ENCODE results near the gene TUT1.
A peak's percentile ranks its signal among the peaks of the same experiment; 100 is the strongest.

Gene TUT1

GRCh38 chr11:62540804-62541701 is 50.3 kb downstream of the TUT1 start:
- Mint-ChIP-seq H3K9me3 (no peaks in the 10 kb centered on the region), H3K27me3 (ENCODE audit: low read depth) (no peaks in the 10 kb centered on the region), H3K36me3 (ENCODE audit: low read depth) (peaks cover 25% of the 10 kb centered on the region), H3K4me3 (peak overlapping the region; percentile 96), H3K27ac (peak overlapping the region; percentile 82), H3K4me1 (ENCODE audit: low read depth) (peaks cover 51% of the 10 kb centered on the region)
- peak; percentile 17 for DNase-seq (ENCODE audit: low spot score)

- Mint-ChIP-seq H3K27me3 (ENCODE audit: low read depth) (no peaks in the 10 kb centered on the region), H3K4me3 (peak overlapping the region; percentile 18), H3K27ac (no peak overlapping the region), H3K4me1 (ENCODE audit: low read depth) (peaks cover 51% of the 10 kb centered on the region), H3K36me3 (ENCODE audit: low read depth) (peaks cover 27% of the 10 kb centered on the region), H3K9me3 (no peaks in the 10 kb centered on the region)
- DNase-seq (ENCODE audit: low spot score) = peak; percentile 49
These were observed 51.9 kb downstream of the TUT1 start for GRCh38 chr11:62539238-62539925.

GRCh38 chr11:62538470-62539237 is 52.7 kb downstream of the TUT1 start:
- Mint-ChIP-seq H3K27me3 (ENCODE audit: low read depth) (no peaks in the 10 kb centered on the region), H3K27ac (peak overlapping the region; percentile 20), H3K4me1 (ENCODE audit: low read depth) (peaks cover 44% of the 10 kb centered on the region), H3K9me3 (no peaks in the 10 kb centered on the region), H3K4me3 (peak overlapping the region; percentile 38), H3K36me3 (ENCODE audit: low read depth) (peaks cover 33% of the 10 kb centered on the region)
- no peak for DNase-seq (ENCODE audit: low spot score)

GRCh38 chr11:62536301-62536957 is 54.9 kb downstream of the TUT1 start:
- no peak for DNase-seq (ENCODE audit: low spot score)
- Mint-ChIP-seq H3K27ac (no peak overlapping the region), H3K27me3 (ENCODE audit: low read depth) (no peaks in the 10 kb centered on the region), H3K9me3 (no peaks in the 10 kb centered on the region), H3K4me1 (ENCODE audit: low read depth) (peaks cover 23% of the 10 kb centered on the region), H3K4me3 (no peak overlapping the region), H3K36me3 (ENCODE audit: low read depth) (peaks cover 45% of the 10 kb centered on the region)

GRCh38 chr11:62535802-62536201 is 55.5 kb downstream of the TUT1 start:
- no peak overlapping the region for H3K27ac Mint-ChIP-seq
- H3K4me3 Mint-ChIP-seq = no peak overlapping the region
- peaks cover 47% of the 10 kb centered on the region for H3K36me3 Mint-ChIP-seq (ENCODE audit: low read depth)
- peaks cover 16% of the 10 kb centered on the region for H3K4me1 Mint-ChIP-seq (ENCODE audit: low read depth)
- H3K27me3 Mint-ChIP-seq (ENCODE audit: low read depth) = no peaks in the 10 kb centered on the region
- no peaks in the 10 kb centered on the region for H3K9me3 Mint-ChIP-seq
- DNase-seq (ENCODE audit: low spot score) = no peak

- Mint-ChIP-seq H3K27me3 (ENCODE audit: low read depth) (no peaks in the 10 kb centered on the region), H3K36me3 (ENCODE audit: low read depth) (peaks cover 55% of the 10 kb centered on the region), H3K9me3 (no peaks in the 10 kb centered on the region), H3K4me3 (no peak overlapping the region), H3K27ac (peak overlapping the region; percentile 1), H3K4me1 (ENCODE audit: low read depth) (peaks cover 11% of the 10 kb centered on the region)
- no peak for DNase-seq (ENCODE audit: low spot score)
These were observed 56.4 kb downstream of the TUT1 start for GRCh38 chr11:62534779-62535545.

- Mint-ChIP-seq H3K27ac (no peak overlapping the region), H3K9me3 (no peaks in the 10 kb centered on the region), H3K36me3 (ENCODE audit: low read depth) (peaks cover 78% of the 10 kb centered on the region), H3K4me1 (ENCODE audit: low read depth) (no peaks in the 10 kb centered on the region), H3K4me3 (no peak overlapping the region), H3K27me3 (ENCODE audit: low read depth) (no peaks in the 10 kb centered on the region)
- no peak for DNase-seq (ENCODE audit: low spot score)
These were observed 59.2 kb downstream of the TUT1 start for GRCh38 chr11:62532096-62532495.

Data from T-helper 2 cell treated with Interferon-gamma antibody and Interleukin-4, amounts not matched to agents 5 μg/mL and 100 μg/mL, for 36 hours (primary cell).